Measurements from ENCODE around the gene CCT7.

The CCT7 gene

DNA sequence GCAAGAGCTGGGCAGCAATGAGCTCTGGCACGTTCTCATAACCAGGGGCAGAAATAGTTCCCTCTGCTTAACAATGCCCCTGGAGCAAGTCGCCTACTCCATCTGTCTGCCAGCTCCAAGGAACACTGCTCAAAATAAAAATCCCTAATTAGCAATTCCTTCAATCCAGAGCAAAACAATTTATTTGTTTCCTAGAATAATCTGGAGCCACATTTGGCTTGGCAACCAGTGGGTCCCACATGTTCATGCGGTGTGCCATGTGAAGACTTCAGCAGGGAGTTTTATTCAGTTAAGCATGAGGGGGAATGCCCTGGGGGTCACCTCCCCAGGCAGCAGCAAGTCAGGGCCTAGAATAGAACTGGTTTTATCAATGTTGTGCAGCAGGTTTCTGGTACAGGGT is 66.8 kb downstream of the CCT7 start:
- Mint-ChIP-seq H3K4me3 (no peak overlapping the region), H3K9me3 (ENCODE audit: low read depth) (no peaks in the 10 kb centered on the region), H3K27ac (no peak overlapping the region), H3K36me3 (no peaks in the 10 kb centered on the region), H3K27me3 (peaks cover 37% of the 10 kb centered on the region), H3K4me1 (ENCODE audit: low read depth) (no peaks in the 10 kb centered on the region)

DNA sequence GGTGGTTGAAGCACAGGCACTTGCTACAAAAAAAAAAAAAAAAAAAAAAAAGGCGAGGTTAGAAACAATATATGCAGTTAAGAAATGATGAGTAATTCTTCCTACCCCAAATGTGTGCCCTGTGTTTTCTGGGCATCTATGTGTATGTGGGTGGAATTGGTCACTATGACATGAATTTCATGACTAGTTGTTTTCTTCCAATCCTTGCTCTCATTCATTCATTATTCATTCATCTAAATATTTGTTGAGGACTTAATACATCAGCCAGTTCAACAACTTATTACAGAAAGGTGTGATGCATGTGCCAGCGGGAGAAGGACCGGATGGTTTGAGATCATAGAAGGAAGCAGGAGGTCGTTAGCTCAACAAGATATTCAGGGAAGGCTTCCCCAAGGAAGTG is 67.5 kb downstream of the CCT7 start:
- peaks cover 30% of the 10 kb centered on the region for H3K27me3 Mint-ChIP-seq
- no peak overlapping the region for H3K4me3 Mint-ChIP-seq

More for the DNA sequence above, 67.5 kb downstream of the CCT7 start:
- no peaks in the 10 kb centered on the region for H3K36me3 Mint-ChIP-seq
- no peaks in the 10 kb centered on the region for H3K9me3 Mint-ChIP-seq (ENCODE audit: low read depth)
- no peak overlapping the region for H3K27ac Mint-ChIP-seq
- no peaks in the 10 kb centered on the region for H3K4me1 Mint-ChIP-seq (ENCODE audit: low read depth)
